Naive thymus-derived CD8-positive, alpha-beta T cell (primary cell): ENCODE data around the gene LEP. TPM values are rescaled to one million over a fixed set of nuclear protein-coding genes. Genes with fewer than 3 reads are reported as not detected.

ENCODE experiments used
- ATAC-seq, 2 donors: fragments of 150-1000 bp; cut with Tn5 transposase in 1 of 2; sonication (Bioruptor Pico), chemical (Tn5 transposase) in 1 of 2; 1 replicate in 1 of 2; 2 replicates in 1 of 2; pipeline ENCODE4 v1.10.0; 2021; ENCODE audit warnings: mild to moderate bottlenecking in 2 of 2, moderate library complexity in 2 of 2
- POLR2A ChIA-PET: fragments of 350-600 bp; sonication (Branson Sonifier 250); formaldehyde crosslinking; loops from one replicate; lab custom pipeline; 2021; ENCODE audit warnings: antibody characterized with exemption; lab: Charles Lee
- DNase-seq, 10 donors: peaks; one replicate each; pipeline versions ENCODE4 v3.0.0 to v3.0.0-alpha.2; 2020 to 2022
- H3K27ac Mint-ChIP-seq, 10 donors: one replicate each; pipeline ENCODE4 v1.8.0; 2020 to 2022; ENCODE audit warnings: mild to moderate bottlenecking in 10 of 10, mixed read lengths in 10 of 10, moderate library complexity in 4 of 10, inconsistent platforms in 1 of 10
- H3K27me3 Mint-ChIP-seq, 5 donors: one replicate each; pipeline ENCODE4 v1.8.0; 2021 to 2022; ENCODE audit warnings: mixed read lengths in 5 of 5
- H3K36me3 Mint-ChIP-seq, 3 donors: one replicate each; pipeline ENCODE4 v1.8.0; 2020 to 2022; ENCODE audit warnings: mixed read lengths in 3 of 3, mild to moderate bottlenecking in 2 of 3, inconsistent platforms in 1 of 3
- H3K4me1 Mint-ChIP-seq, 4 donors: one replicate each; pipeline ENCODE4 v1.8.0; 2021 to 2022; ENCODE audit warnings: mixed read lengths in 4 of 4
- H3K4me3 Mint-ChIP-seq, 10 donors: one replicate each; pipeline ENCODE4 v1.8.0; 2020 to 2022; ENCODE audit warnings: mild to moderate bottlenecking in 10 of 10, mixed read lengths in 10 of 10, moderate library complexity in 6 of 10, inconsistent platforms in 1 of 10
- H3K9me3 Mint-ChIP-seq, 9 donors: one replicate each; pipeline ENCODE4 v1.8.0; 2020 to 2022; ENCODE audit warnings: mixed read lengths in 9 of 9, mild to moderate bottlenecking in 3 of 9, inconsistent platforms in 1 of 9, moderate library complexity in 1 of 9
- polyA plus RNA-seq, 3 donors: library from polyadenylated mRNA; unstranded; fragments of 300-500 nt; fragmentation: Illumina TruSeq; gene quantifications; one replicate each; pipeline ENCODE4 v1.2.3, GENCODE V29; 2021
- total RNA-seq, 8 experiments: library from RNA in 2 of 8; stranded (reverse) in 2 of 8; gene quantifications; one replicate each; pipeline ENCODE4 v1.2.3 and lab custom pipeline; 2021 to 2026

Gene LEP
- total and polyA plus RNA-seq, 5 experiments from 2014 or later = not detected

DNA sequence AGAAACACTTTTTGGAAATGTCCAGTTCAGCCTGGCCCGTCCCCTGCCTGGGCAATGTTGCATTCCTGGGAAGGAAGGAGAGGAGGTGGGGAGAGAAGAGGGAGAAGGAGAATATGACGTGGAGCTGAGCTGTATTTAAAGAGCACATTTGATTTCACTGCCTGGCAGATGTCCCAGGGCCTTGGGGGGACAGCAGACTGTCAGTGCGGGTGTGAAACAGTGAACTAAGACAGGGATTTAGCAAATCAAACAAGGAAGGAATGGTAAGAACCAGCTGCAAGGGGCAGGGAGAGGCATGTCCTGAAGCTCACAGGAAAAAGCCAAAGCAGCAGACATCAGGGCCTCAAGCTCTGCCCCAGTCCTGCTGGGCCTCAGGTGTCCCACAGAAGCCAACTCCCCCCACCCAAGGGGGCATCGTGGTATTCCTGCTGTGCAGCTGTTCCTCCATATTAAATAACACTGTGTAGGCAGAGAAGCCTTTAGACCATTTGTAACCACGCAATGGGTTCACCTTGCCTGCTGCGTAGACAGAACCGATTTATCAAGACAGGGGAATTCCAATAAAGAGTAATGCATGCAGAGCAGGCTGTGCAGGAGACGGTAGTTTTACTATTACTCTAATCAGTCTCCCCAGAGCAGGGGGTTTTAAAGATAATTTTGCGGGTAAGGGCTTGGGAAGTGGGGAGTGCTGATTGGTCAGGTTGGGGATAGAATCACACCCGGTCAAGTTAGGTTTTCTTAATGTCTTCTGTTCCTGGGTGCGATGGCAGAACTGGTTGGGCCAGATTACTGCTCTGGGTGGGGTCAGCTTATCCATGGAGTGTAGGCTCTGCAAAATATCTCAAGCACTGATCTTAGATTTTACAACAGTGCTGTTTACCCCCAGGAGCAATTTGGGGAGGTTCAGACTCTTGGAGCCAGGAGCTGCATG, 18.3 kb downstream of the LEP start:
- Mint-ChIP-seq H3K9me3 (no peaks in the 10 kb centered on the region), H3K27ac (peak overlapping the region in 1 of 10 donors; percentile 24), H3K4me3 (no peak overlapping the region), H3K4me1 (peaks cover 0 to 1% (median 0%) of the 10 kb centered on the region in 4 donors), H3K36me3 (peaks cover 0 to 2% (median 0%) of the 10 kb centered on the region in 3 donors), H3K27me3 (peaks cover 0 to 7% (median 3%) of the 10 kb centered on the region in 5 donors)
- no peak for ATAC-seq
- DNase-seq = no peak
- POLR2A ChIA-PET = no interaction called here

DNA sequence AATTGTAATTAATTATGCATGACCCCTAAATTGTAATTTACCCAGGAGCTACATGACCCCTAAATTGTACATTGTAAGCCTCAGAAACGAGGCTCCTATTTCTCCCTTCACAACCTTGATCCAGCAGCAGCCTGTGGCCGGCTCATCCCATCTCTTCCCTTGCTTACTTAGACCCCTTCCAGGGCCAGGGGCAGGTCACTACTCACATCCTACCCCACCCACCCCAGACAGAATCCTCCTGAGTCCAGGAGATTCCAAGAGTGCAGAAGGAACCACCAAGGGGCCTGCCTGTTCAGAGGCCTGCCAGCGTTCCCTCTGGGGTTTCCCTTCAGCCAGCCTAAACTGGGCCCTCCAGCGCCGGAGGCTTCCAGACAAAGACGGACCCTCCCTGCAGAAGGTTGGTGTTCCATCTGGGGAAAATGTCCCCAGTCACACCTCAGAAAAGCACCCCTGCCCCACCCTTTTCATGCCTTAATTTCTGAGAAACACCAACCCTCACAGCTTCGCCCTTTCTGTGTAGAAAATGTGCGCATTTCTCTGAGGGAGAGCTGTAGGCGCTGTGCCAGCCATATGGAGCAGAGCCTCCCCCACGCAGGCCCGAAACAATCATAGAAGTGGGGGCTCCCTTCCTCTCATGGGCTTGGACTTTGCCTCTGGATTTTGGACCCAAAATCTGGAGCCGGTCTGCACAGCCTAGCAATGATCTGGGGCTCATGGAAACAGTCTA, 19.2 kb downstream of the LEP start:
- no peak overlapping the region for H3K27ac Mint-ChIP-seq
- peaks cover 0 to 7% (median 3%) of the 10 kb centered on the region in 5 donors for H3K27me3 Mint-ChIP-seq
- POLR2A ChIA-PET = no interaction called here
- peaks cover 0 to 1% (median 0%) of the 10 kb centered on the region in 4 donors for H3K4me1 Mint-ChIP-seq
- H3K4me3 Mint-ChIP-seq = no peak overlapping the region
- DNase-seq (no peak), ATAC-seq (no peak)
- H3K36me3 Mint-ChIP-seq = peaks cover 0 to 2% (median 0%) of the 10 kb centered on the region in 3 donors
- H3K9me3 Mint-ChIP-seq = no peaks in the 10 kb centered on the region

DNA sequence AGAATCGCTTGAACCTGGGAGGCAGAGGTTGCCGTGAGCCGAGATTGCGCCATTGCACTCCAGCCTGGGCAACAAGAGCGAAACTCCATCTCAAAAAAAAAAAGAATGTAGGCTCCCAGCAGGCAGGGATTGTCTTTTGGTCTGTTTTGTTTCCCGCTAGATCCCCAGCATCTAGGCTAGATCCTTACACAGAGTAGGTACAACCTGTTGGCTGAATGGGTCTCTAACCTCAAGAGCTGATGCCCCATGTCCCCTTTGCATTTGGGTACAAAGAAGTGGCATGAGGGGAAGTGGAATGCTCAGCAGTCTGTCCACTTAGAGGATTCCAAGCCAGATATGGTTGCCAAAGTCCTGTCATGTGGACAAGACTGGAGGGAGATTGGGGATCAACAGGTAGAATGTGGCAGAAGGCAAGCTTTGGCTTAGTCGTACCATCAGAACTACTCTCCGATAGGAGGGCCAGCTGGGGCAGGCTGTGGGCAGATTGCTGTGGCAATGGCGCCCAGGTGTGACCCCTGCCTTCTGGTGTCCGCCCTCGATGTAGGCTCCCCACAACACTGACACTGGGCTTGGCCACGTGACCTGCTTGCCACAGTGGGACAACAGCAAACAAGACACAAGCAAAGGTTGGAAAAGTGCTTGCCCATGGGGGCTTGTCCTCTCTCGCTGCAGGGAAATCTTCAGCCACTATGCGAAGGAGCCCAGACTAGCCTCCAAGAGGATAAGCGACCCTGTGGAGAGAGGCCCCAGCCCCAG, 21.4 kb downstream of the LEP start:
- Mint-ChIP-seq H3K4me3 (no peak overlapping the region), H3K9me3 (no peaks in the 10 kb centered on the region), H3K4me1 (peaks cover 0 to 1% (median 0%) of the 10 kb centered on the region in 4 donors), H3K36me3 (no peaks in the 10 kb centered on the region), H3K27me3 (peaks cover 3 to 19% (median 7%) of the 10 kb centered on the region in 5 donors), H3K27ac (no peak overlapping the region)
- POLR2A ChIA-PET = no interaction called here
- ATAC-seq (no peak), DNase-seq (no peak)

DNA sequence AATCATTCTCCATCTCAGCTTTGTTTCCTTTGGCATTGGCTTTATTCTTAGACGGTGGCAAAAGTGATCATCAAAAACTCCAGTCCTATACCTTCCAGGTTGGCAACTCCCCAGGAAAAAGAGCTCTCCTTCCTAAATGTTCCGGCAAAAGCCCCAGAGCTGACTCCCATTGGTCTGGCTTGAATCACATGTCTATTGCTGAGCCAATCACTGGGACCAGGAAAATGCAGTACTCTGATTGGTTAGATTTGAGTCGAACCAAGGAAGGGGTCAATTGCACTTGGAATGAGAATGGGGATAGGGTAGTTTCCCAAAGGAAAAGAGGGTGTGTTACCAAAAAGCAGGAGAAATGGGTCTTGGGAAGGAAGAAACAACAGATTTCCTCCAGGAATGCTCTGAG, 22.3 kb downstream of the LEP start:
- Mint-ChIP-seq H3K36me3 (no peaks in the 10 kb centered on the region), H3K9me3 (no peaks in the 10 kb centered on the region), H3K27ac (no peak overlapping the region), H3K27me3 (peaks cover 5 to 28% (median 15%) of the 10 kb centered on the region in 5 donors), H3K4me1 (peaks cover 0 to 1% (median 0%) of the 10 kb centered on the region in 4 donors), H3K4me3 (no peak overlapping the region)
- DNase-seq (no peak), ATAC-seq (no peak)
- POLR2A ChIA-PET = no interaction called here

DNA sequence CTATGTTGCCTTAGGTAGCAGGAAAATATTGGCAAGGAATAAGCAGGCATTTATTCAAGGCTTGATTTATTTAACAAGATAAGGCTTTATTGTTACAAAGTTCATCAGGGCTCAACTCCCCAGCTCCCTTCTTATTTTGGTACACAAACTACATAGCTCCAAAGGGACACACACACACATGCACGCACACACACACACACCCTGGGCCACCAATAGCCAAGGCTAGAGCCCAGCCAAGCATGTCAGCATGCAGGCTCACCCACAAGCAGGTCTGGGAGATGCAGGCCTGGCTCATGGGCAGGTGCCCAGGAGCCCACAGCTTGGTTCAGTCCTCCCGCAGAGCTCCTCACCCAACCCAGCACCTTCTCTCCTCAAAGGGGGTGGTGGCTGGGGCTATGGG, 23.4 kb downstream of the LEP start:
- no peak for DNase-seq
- H3K27me3 Mint-ChIP-seq = peaks cover 10 to 38% (median 25%) of the 10 kb centered on the region in 5 donors
- no peak for ATAC-seq
- no peak overlapping the region for H3K4me3 Mint-ChIP-seq
- H3K36me3 Mint-ChIP-seq = no peaks in the 10 kb centered on the region
- H3K4me1 Mint-ChIP-seq = no peaks in the 10 kb centered on the region
- H3K9me3 Mint-ChIP-seq = no peaks in the 10 kb centered on the region
- no peak overlapping the region for H3K27ac Mint-ChIP-seq
- POLR2A ChIA-PET = no interaction called here

DNA sequence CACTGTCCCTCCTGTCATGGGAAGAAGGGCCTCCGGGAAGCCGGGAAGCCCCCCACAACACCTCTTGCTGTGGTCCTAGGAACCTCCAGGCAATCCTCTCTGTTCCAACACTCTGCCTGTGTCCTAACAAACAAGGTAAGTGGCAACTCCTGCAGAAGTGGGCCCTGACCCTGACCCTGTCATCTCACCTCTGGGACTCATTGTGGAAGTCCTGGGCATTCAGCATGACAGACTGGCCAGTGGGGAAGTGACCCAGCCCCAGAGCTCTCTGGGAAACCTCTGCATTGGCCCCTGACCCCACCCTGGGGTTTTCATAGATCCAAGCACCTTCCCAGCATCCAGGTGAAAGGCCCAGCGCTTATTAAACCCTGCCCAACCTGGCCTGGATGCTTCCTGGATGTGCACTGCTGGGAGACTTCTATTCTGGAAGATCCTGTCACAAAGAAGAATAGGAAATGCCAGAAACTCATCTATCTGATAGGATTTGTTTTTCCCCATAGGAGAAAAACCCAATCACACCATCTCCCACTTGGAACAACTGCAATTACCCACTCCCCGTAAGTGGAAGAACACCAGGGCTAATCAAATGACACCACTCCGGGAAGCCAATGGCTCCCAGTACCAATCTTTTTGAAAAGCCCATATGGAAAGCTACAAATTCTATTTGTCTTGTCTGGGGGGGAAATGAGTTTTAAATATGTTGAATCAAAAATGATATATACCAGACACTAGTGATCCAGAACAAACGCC, 24.3 kb downstream of the LEP start:
- H3K27me3 Mint-ChIP-seq = peaks cover 12 to 43% (median 31%) of the 10 kb centered on the region in 5 donors
- DNase-seq = no peak
- H3K4me1 Mint-ChIP-seq = no peaks in the 10 kb centered on the region
- no peak overlapping the region for H3K27ac Mint-ChIP-seq
- H3K9me3 Mint-ChIP-seq = no peaks in the 10 kb centered on the region
- ATAC-seq = no peak
- no peaks in the 10 kb centered on the region for H3K36me3 Mint-ChIP-seq
- H3K4me3 Mint-ChIP-seq = no peak overlapping the region
- POLR2A ChIA-PET = no interaction called here

DNA sequence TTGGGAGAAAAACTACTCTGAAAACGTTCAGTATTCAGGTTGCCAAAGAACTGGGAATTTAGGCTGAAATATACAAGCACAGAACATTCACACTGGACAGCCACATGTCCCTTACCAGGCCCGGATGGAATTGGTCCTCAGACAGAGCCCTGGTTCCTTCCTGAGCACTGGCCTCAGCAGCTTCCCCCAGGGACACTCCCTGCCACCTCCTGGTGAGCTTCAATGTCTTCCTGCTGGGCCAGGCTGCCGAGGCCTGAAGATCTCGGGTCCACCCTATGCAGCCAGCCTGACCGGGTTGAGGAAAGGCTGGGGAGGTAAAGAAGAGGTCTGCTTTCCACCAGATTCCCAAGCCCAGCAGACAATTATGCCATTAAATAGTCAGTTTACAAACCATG, 24.8 kb downstream of the LEP start:
- ATAC-seq (no peak), DNase-seq (no peak)
- Mint-ChIP-seq H3K36me3 (no peaks in the 10 kb centered on the region), H3K27me3 (peaks cover 12 to 44% (median 32%) of the 10 kb centered on the region in 5 donors), H3K4me3 (no peak overlapping the region), H3K27ac (no peak overlapping the region), H3K4me1 (no peaks in the 10 kb centered on the region), H3K9me3 (no peaks in the 10 kb centered on the region)
- POLR2A ChIA-PET = no interaction called here

DNA sequence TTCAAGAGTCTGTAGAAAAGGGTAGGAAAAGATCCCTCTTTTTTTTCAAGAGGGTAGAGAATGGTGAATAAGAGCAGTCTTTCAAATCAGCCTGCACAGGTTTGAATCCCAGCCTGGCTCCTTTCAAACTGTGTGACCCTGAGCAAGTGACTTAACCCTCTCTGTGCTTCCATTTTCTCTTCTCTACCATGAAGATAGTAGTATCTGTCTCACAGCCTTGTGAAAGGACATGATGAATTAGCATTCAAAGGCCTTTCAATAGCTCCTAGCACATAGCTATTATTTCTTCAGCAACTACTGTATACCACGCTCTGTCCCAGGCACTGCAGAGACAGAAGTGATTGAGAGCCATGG, 25.4 kb downstream of the LEP start:
- POLR2A ChIA-PET = no interaction called here
- Mint-ChIP-seq H3K4me1 (peaks cover 0 to 4% (median 1%) of the 10 kb centered on the region in 4 donors), H3K4me3 (no peak overlapping the region), H3K9me3 (no peaks in the 10 kb centered on the region), H3K27me3 (peaks cover 14 to 47% (median 32%) of the 10 kb centered on the region in 5 donors), H3K36me3 (no peaks in the 10 kb centered on the region), H3K27ac (no peak overlapping the region)
- no peak for ATAC-seq
- DNase-seq = no peak

DNA sequence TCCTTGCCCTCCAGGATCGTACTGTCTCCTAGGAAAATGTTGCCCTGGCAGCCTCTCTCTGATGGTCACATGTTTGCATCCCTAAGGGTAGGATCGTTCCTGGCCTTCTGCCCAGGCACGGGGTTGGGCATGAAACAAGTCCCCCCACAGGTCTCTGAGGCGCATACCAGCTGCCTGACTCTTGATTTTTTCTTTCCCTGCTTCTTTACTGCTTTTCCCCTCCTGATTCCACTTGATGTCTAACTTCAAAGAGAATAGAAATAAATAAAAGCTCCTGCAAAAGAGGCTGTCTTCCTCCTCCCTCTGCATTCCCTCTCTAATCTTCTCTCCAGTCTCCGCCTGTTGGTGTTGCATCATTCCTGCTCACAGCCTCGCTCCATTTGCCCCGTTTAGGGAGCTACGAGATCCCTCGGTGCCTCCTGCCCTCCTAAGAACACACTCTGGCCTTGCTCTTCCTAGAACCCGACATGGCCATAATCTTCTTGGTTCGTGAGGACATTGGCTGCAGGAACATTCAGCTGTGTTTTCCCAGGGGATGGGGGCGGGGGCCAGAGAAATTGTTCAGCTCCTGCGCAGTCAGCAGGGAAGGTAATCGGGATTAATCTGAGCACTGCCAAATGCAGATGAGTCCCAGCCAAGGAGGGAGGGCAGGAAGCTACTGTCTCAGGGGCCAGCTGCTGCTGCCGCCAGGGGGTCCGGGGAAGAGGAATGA, 26.0 kb downstream of the LEP start:
- Mint-ChIP-seq H3K4me3 (no peak overlapping the region), H3K27ac (peak overlapping the region in 1 of 10 donors; percentile 24), H3K27me3 (peaks cover 13 to 47% (median 32%) of the 10 kb centered on the region in 5 donors), H3K9me3 (no peaks in the 10 kb centered on the region), H3K4me1 (peaks cover 0 to 4% (median 1%) of the 10 kb centered on the region in 4 donors), H3K36me3 (no peaks in the 10 kb centered on the region)
- POLR2A ChIA-PET = no interaction called here
- no peak for ATAC-seq
- DNase-seq = no peak

DNA sequence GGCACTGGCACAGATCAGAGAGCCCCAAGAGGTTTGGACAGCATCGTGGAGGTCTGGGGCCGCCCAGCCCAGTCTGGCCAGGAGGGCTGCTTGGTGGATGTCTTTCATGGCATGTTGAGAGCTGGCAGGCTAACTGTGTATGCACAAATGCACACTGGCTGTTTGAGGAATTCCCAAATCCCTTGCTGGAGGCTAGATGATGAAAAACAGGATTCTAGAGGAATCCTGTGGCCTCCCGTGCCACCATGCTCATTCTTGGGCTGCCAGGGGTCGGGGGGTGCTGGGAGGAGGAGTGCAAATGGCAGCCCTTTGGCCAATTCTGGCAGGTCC, 26.5 kb downstream of the LEP start:
- peaks cover 15 to 51% (median 32%) of the 10 kb centered on the region in 5 donors for H3K27me3 Mint-ChIP-seq
- no peaks in the 10 kb centered on the region for H3K9me3 Mint-ChIP-seq
- peaks cover 0 to 4% (median 1%) of the 10 kb centered on the region in 4 donors for H3K4me1 Mint-ChIP-seq
- no peak for ATAC-seq
- H3K36me3 Mint-ChIP-seq = no peaks in the 10 kb centered on the region
- H3K4me3 Mint-ChIP-seq = no peak overlapping the region
- DNase-seq = no peak
- H3K27ac Mint-ChIP-seq = peak overlapping the region in 1 of 10 donors; percentile 51
- POLR2A ChIA-PET = no interaction called here

DNA sequence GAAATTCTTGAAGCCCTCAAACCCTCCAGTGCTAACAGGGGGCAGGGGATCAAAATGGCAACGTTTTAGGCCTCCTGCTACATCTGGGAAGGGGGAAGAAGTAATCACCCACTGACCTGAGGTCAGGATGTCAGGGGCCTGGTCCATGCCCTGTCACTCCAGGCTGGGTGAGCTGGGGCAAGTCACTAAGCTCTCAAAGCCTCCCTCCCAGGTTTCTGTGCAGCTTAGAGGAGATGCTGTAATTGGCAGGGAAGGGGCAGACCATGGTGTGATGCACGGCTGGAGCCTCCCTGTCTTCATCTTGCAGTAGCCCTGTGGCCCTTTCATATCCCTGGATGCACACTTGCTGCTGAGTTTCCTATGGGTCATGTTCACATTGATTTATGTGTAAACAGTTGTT, 27.2 kb downstream of the LEP start:
- peaks cover 16 to 54% (median 33%) of the 10 kb centered on the region in 5 donors for H3K27me3 Mint-ChIP-seq
- no peaks in the 10 kb centered on the region for H3K9me3 Mint-ChIP-seq
- no peak for ATAC-seq
- no peak overlapping the region for H3K27ac Mint-ChIP-seq
- H3K4me3 Mint-ChIP-seq = no peak overlapping the region
- POLR2A ChIA-PET = no interaction called here
- DNase-seq = no peak
- no peaks in the 10 kb centered on the region for H3K36me3 Mint-ChIP-seq
- peaks cover 0 to 4% (median 1%) of the 10 kb centered on the region in 4 donors for H3K4me1 Mint-ChIP-seq
